SH-SY5Y (cell line): Measurements from ENCODE around the gene MTIF3.

Experiments
- GATA2 ChIP-seq: IDR thresholded peaks from 2 replicates; pipeline ENCODE4 v1.6.1; 2011; ENCODE audit warnings: mild to moderate bottlenecking, low read depth, low read length
- GATA3 ChIP-seq: IDR thresholded peaks from 2 replicates; pipeline ENCODE4 v1.6.1; 2011; ENCODE audit warnings: low read depth, mild to moderate bottlenecking, low read length, moderate library complexity

DNA sequence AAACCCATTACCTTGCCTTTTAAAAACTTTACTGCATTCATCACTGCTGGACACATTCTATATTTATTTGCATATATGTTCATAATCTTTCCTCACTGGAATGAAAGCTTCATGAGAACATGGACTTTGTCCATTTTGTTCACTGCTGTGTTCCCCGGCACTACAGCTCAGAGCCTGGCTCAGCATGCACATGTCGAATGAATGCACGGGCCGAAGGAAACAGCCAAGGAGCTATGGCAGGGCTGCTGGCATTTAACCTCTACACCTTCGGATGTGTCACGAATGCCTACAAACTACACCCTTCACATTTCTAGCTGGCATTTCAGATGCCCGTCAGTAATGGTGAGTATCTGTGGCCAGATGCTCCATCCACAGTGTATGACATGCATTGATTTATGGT is 7.6 kb downstream of the MTIF3 start:
- TF ChIP-seq GATA2: no peak
- TF ChIP-seq GATA3: no peak
